Raji (cell line): ENCODE measurements around the gene PCCA.

Source experiments
- POLR2A ChIP-seq: IDR thresholded peaks from 2 replicates; pipeline ENCODE4 v1.6.1; 2011; ENCODE audit warnings: low read depth, low read length, control low read depth; ENCODE audit not compliant: insufficient read depth

Gene PCCA

GRCh38 chr13:100300243-100300642 is 211.3 kb downstream of the PCCA start:
- no peak for TF ChIP-seq POLR2A

- TF ChIP-seq POLR2A: no peak
These were observed 211.8 kb downstream of the PCCA start for GRCh38 chr13:100300708-100301107.

GRCh38 chr13:100301418-100301817 is 212.5 kb downstream of the PCCA start:
- no peak for TF ChIP-seq POLR2A

GRCh38 chr13:100302391-100302790 is 213.5 kb downstream of the PCCA start:
- no peak for TF ChIP-seq POLR2A

- TF ChIP-seq POLR2A: no peak
These were observed 215.3 kb downstream of the PCCA start for GRCh38 chr13:100304229-100304628.

- TF ChIP-seq POLR2A: no peak
These were observed 216.5 kb downstream of the PCCA start for GRCh38 chr13:100305398-100305797.

GRCh38 chr13:100306030-100306429 is 217.1 kb downstream of the PCCA start:
- TF ChIP-seq POLR2A: no peak

GRCh38 chr13:100306434-100306999 is 217.6 kb downstream of the PCCA start:
- TF ChIP-seq POLR2A: no peak

GRCh38 chr13:100314132-100314910 is 225.4 kb downstream of the PCCA start:
- no peak for TF ChIP-seq POLR2A

GRCh38 chr13:100315522-100315921 is 226.6 kb downstream of the PCCA start:
- TF ChIP-seq POLR2A: no peak

- no peak for TF ChIP-seq POLR2A
These were observed 235.0 kb downstream of the PCCA start for GRCh38 chr13:100323937-100324336.

- TF ChIP-seq POLR2A: no peak
These were observed 241.8 kb downstream of the PCCA start for GRCh38 chr13:100330662-100331061.

GRCh38 chr13:100333141-100333540 is 244.2 kb downstream of the PCCA start:
- no peak for TF ChIP-seq POLR2A

GRCh38 chr13:100334214-100334613 is 245.3 kb downstream of the PCCA start:
- TF ChIP-seq POLR2A: no peak

GRCh38 chr13:100336795-100337516 is 248.1 kb downstream of the PCCA start:
- no peak for TF ChIP-seq POLR2A

GRCh38 chr13:100338275-100338674 is 249.4 kb downstream of the PCCA start:
- TF ChIP-seq POLR2A: no peak
